Activated T-helper 1 cell treated with anti-CD3 and anti-CD28 coated beads, Interleukin-12 subunit alpha, Interleukin-12 subunit beta, Interleukin-2, Interleukin-4 antibody, amounts not matched to agents 30 ng/mL and 10 ng/mL and 1 ng/mL, durations not matched to agents 14 hours and 24 hours and 36 hours (primary cell): Measurements from ENCODE around the gene MLH1. TPM values are rescaled to one million over a fixed set of nuclear protein-coding genes. Genes with fewer than 3 reads are reported as not detected.

Source experiments
- DNase-seq: peaks from one replicate; pipeline ENCODE4 v3.0.0; 2021; ENCODE audit warnings: low spot score
- H3K27ac Mint-ChIP-seq: one replicate; pipeline ENCODE4 v1.8.0; 2021; ENCODE audit warnings: mild to moderate bottlenecking, mixed read lengths
- H3K27me3 Mint-ChIP-seq: one replicate; pipeline ENCODE4 v1.8.0; 2022; ENCODE audit warnings: mild to moderate bottlenecking, moderate library complexity, mixed read lengths; ENCODE audit not compliant: insufficient read depth
- H3K36me3 Mint-ChIP-seq: one replicate; pipeline ENCODE4 v1.8.0; 2021; ENCODE audit warnings: low read depth, mixed read lengths
- H3K4me1 Mint-ChIP-seq: one replicate; pipeline ENCODE4 v1.8.0; 2021; ENCODE audit warnings: low read depth, mixed read lengths
- H3K4me3 Mint-ChIP-seq: one replicate; pipeline ENCODE4 v1.8.0; 2021; ENCODE audit warnings: mild to moderate bottlenecking, moderate library complexity, mixed read lengths
- H3K9me3 Mint-ChIP-seq: one replicate; pipeline ENCODE4 v1.8.0; 2021; ENCODE audit warnings: mixed read lengths
- intact Hi-C: fragments of 100-400 bp; cut with micrococcal nuclease; formaldehyde crosslinking; loops from one replicate; pipeline ENCODE4 v1.15.1; 2024
- total RNA-seq: library from RNA; stranded (reverse); gene quantifications from 2 replicates; pipeline ENCODE4 v1.2.3, GENCODE V29; 2022

The MLH1 gene
- total RNA-seq, 1 donor from 2014 or later: 63.4 TPM

GRCh38 chr3:37087870-37088269 is 94.6 kb downstream of the MLH1 start:
- H3K4me1 Mint-ChIP-seq: no peaks in the 10 kb centered on the region
- H3K27me3 Mint-ChIP-seq: no peaks in the 10 kb centered on the region
- H3K9me3 Mint-ChIP-seq: no peaks in the 10 kb centered on the region
- intact Hi-C loops: no loop called here
- peaks cover 8% of the 10 kb centered on the region for H3K36me3 Mint-ChIP-seq
- H3K4me3 Mint-ChIP-seq: no peak overlapping the region
- DNase-seq: no peak
- H3K27ac Mint-ChIP-seq: no peak overlapping the region

GRCh38 chr3:37092484-37092883 is 99.2 kb downstream of the MLH1 start:
- Mint-ChIP-seq H3K4me1 (no peaks in the 10 kb centered on the region), H3K9me3 (no peaks in the 10 kb centered on the region), H3K36me3 (peaks cover 18% of the 10 kb centered on the region), H3K4me3 (no peak overlapping the region), H3K27ac (no peak overlapping the region), H3K27me3 (no peaks in the 10 kb centered on the region)
- intact Hi-C loops: no loop called here
- no peak for DNase-seq

GRCh38 chr3:37093481-37093880 is 100.2 kb downstream of the MLH1 start:
- Mint-ChIP-seq H3K27ac (no peak overlapping the region), H3K36me3 (peaks cover 18% of the 10 kb centered on the region)
- no peak for DNase-seq

GRCh38 chr3:37094636-37095035 is 101.3 kb downstream of the MLH1 start:
- intact Hi-C loops: no loop called here
- Mint-ChIP-seq H3K27me3 (no peaks in the 10 kb centered on the region), H3K4me1 (no peaks in the 10 kb centered on the region), H3K4me3 (no peak overlapping the region), H3K27ac (no peak overlapping the region), H3K9me3 (no peaks in the 10 kb centered on the region), H3K36me3 (peaks cover 18% of the 10 kb centered on the region)
- DNase-seq: no peak

More at GRCh38 chr3:37093481-37093880, 100.2 kb downstream of the MLH1 start:
- no peaks in the 10 kb centered on the region for H3K27me3 Mint-ChIP-seq
- H3K9me3 Mint-ChIP-seq: no peaks in the 10 kb centered on the region
- no peak overlapping the region for H3K4me3 Mint-ChIP-seq
- no peaks in the 10 kb centered on the region for H3K4me1 Mint-ChIP-seq
- intact Hi-C loops: no loop called here

GRCh38 chr3:37096288-37096687 is 103.0 kb downstream of the MLH1 start:
- H3K9me3 Mint-ChIP-seq: no peaks in the 10 kb centered on the region
- H3K27me3 Mint-ChIP-seq: no peaks in the 10 kb centered on the region
- no peak overlapping the region for H3K27ac Mint-ChIP-seq
- H3K36me3 Mint-ChIP-seq: peaks cover 15% of the 10 kb centered on the region
- no peak overlapping the region for H3K4me3 Mint-ChIP-seq
- DNase-seq: no peak
- H3K4me1 Mint-ChIP-seq: no peaks in the 10 kb centered on the region
- intact Hi-C loops: no loop called here

- no peak overlapping the region for H3K4me3 Mint-ChIP-seq
- no peaks in the 10 kb centered on the region for H3K4me1 Mint-ChIP-seq
- no peak overlapping the region for H3K27ac Mint-ChIP-seq
- no peaks in the 10 kb centered on the region for H3K9me3 Mint-ChIP-seq
- peaks cover 15% of the 10 kb centered on the region for H3K36me3 Mint-ChIP-seq
- intact Hi-C loops: no loop called here
- H3K27me3 Mint-ChIP-seq: no peaks in the 10 kb centered on the region
- no peak for DNase-seq
Measured at GRCh38 chr3:37096975-37097374, 103.7 kb downstream of the MLH1 start.

GRCh38 chr3:37097776-37098175 is 104.5 kb downstream of the MLH1 start:
- intact Hi-C loops: no loop called here
- no peaks in the 10 kb centered on the region for H3K27me3 Mint-ChIP-seq
- H3K9me3 Mint-ChIP-seq: no peaks in the 10 kb centered on the region
- DNase-seq: no peak
- H3K36me3 Mint-ChIP-seq: peaks cover 12% of the 10 kb centered on the region
- H3K27ac Mint-ChIP-seq: no peak overlapping the region
- H3K4me3 Mint-ChIP-seq: no peak overlapping the region
- no peaks in the 10 kb centered on the region for H3K4me1 Mint-ChIP-seq

- Mint-ChIP-seq H3K4me3 (no peak overlapping the region), H3K27me3 (no peaks in the 10 kb centered on the region), H3K9me3 (no peaks in the 10 kb centered on the region)
Measured at GRCh38 chr3:37098884-37099283, 105.6 kb downstream of the MLH1 start.

GRCh38 chr3:37099469-37099868 is 106.2 kb downstream of the MLH1 start:
- H3K27me3 Mint-ChIP-seq: no peaks in the 10 kb centered on the region
- peaks cover 4% of the 10 kb centered on the region for H3K36me3 Mint-ChIP-seq
- H3K27ac Mint-ChIP-seq: no peak overlapping the region
- H3K4me1 Mint-ChIP-seq: no peaks in the 10 kb centered on the region
- no peak for DNase-seq
- intact Hi-C loops: no loop called here
- no peak overlapping the region for H3K4me3 Mint-ChIP-seq
- no peaks in the 10 kb centered on the region for H3K9me3 Mint-ChIP-seq

More at GRCh38 chr3:37098884-37099283, 105.6 kb downstream of the MLH1 start:
- no peak for DNase-seq
- intact Hi-C loops: no loop called here
- Mint-ChIP-seq H3K27ac (no peak overlapping the region), H3K36me3 (peaks cover 4% of the 10 kb centered on the region), H3K4me1 (no peaks in the 10 kb centered on the region)

- Mint-ChIP-seq H3K27ac (no peak overlapping the region), H3K27me3 (no peaks in the 10 kb centered on the region), H3K36me3 (no peaks in the 10 kb centered on the region), H3K4me3 (no peak overlapping the region), H3K9me3 (no peaks in the 10 kb centered on the region), H3K4me1 (no peaks in the 10 kb centered on the region)
- intact Hi-C loops: no loop called here
- DNase-seq: no peak
Measured at GRCh38 chr3:37100411-37100810, 107.1 kb downstream of the MLH1 start.

Other genes with a start within 250 kb of the MLH1 start
- gene DCLK3, start 229.0 kb upstream of the MLH1 start, total RNA-seq: not detected in 2 replicates
- gene TRANK1, start 48.5 kb upstream of the MLH1 start, total RNA-seq: 2.3 and 3.4 TPM in 2 replicates
- 17.2 and 18.2 TPM in 2 replicates for gene EPM2AIP1, start 387 bp upstream of the MLH1 start, total RNA-seq
- 26.2 and 28.6 TPM in 2 replicates for gene LRRFIP2, start 181.1 kb downstream of the MLH1 start, total RNA-seq
- 40.2 and 45.6 TPM in 2 replicates for gene GOLGA4, start 249.8 kb downstream of the MLH1 start, total RNA-seq